ENCODE results near the gene NAA20.

DNA sequence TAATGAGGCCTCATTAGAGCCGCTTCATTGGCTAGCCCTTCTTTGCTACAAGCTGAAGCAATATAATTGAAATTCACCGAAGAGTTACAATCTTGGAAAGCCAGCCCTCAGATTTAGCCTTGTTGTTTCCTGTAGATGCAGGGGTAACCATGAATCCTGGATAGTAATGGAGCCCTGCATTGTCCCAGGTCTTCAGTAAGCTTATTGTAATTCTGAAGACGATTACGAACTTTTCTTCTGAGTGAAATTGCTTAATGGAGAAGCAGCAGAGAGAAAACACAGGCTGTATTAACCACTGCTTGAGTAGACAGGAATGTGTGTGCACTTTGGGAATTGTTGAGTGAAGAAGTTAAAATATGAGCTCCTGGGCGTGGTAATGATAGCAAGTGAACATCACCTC lies 26.3 kb upstream of the NAA20 start:
- TF ChIP-seq, protein P1, sequence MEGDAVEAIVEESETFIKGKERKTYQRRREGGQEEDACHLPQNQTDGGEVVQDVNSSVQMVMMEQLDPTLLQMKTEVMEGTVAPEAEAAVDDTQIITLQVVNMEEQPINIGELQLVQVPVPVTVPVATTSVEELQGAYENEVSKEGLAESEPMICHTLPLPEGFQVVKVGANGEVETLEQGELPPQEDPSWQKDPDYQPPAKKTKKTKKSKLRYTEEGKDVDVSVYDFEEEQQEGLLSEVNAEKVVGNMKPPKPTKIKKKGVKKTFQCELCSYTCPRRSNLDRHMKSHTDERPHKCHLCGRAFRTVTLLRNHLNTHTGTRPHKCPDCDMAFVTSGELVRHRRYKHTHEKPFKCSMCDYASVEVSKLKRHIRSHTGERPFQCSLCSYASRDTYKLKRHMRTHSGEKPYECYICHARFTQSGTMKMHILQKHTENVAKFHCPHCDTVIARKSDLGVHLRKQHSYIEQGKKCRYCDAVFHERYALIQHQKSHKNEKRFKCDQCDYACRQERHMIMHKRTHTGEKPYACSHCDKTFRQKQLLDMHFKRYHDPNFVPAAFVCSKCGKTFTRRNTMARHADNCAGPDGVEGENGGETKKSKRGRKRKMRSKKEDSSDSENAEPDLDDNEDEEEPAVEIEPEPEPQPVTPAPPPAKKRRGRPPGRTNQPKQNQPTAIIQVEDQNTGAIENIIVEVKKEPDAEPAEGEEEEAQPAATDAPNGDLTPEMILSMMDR (conservative IDR thresholded peaks at IDR 0.05) = no peak
- no peak for TF ChIP-seq ZFX (IDR thresholded peaks at IDR 0.05)
